Suprapubic skin (tissue), 4 donors: ENCODE measurements around the gene APOBEC3A. TPM values are rescaled to one million over a fixed set of nuclear protein-coding genes. Genes with fewer than 3 reads are reported as not detected.

ENCODE experiments used
- DNase-seq, 2 donors: peaks; one replicate each; pipeline ENCODE4 v3.0.0-alpha.2; 2019; ENCODE audit warnings: low spot score in 2 of 2
- H3K27ac ChIP-seq: fragments of 200-600 bp; sonication (generic); one replicate; pipeline ENCODE4 v1.5.1; 2019
- H3K27me3 ChIP-seq: fragments of 200-600 bp; sonication (generic); one replicate; pipeline ENCODE4 v1.5.1; 2019
- H3K36me3 ChIP-seq: fragments of 200-600 bp; sonication (generic); one replicate; pipeline ENCODE4 v1.5.1; 2019
- H3K4me1 ChIP-seq: fragments of 200-600 bp; sonication (generic); one replicate; pipeline ENCODE4 v1.5.1; 2019
- H3K4me3 ChIP-seq: fragments of 200-600 bp; sonication (generic); one replicate; pipeline ENCODE4 v1.5.1; 2019; ENCODE audit warnings: mild to moderate bottlenecking
- H3K9me3 ChIP-seq: fragments of 200-600 bp; sonication (generic); one replicate; pipeline ENCODE4 v1.5.1; 2019
- CTCF ChIP-seq, 2 donors: fragments of 200-600 bp in 1 of 2; fragments of 450-650 bp in 1 of 2; sonication (generic) in 1 of 2; IDR thresholded peaks; one replicate each; pipeline ENCODE4 v1.5.1; 2016 to 2019; ENCODE audit warnings: antibody characterized with exemption in 2 of 2, mild to moderate bottlenecking in 1 of 2, moderate library complexity in 1 of 2
- EP300 ChIP-seq: sonication (generic); formaldehyde crosslinking; IDR thresholded peaks from one replicate; pipeline ENCODE4 v1.6.1; 2017; ENCODE audit warnings: antibody characterized with exemption
- POLR2A ChIP-seq, 2 donors: fragments of 450-650 bp; IDR thresholded peaks; one replicate each; pipeline ENCODE4 v1.6.1; 2017; ENCODE audit warnings: antibody characterized with exemption in 2 of 2, mild to moderate bottlenecking in 2 of 2, moderate library complexity in 2 of 2
- POLR2AphosphoS5 ChIP-seq, 3 donors: sonication (generic); formaldehyde crosslinking; IDR thresholded peaks; one replicate each; pipeline ENCODE4 v1.6.1; 2017; ENCODE audit warnings: antibody characterized with exemption in 3 of 3
- WGBS: methylation state at CpG from one replicate; pipeline ENCODE4 v1.1.5; 2018; 5-methylcytosine and 5-hydroxymethylcytosine counted together
- total RNA-seq, 4 donors: library from RNA; depleted of rRNA; stranded (reverse); fragments of >200 nt; gene quantifications; one replicate each; pipeline ENCODE4 v1.1.0, GENCODE V29; 2016

Gene APOBEC3A
- total RNA-seq, 4 donors from 2014 or later: 2.1 TPM; not detected in 3

- no peaks in the 10 kb centered on the region for H3K36me3 ChIP-seq
- peaks cover 7% of the 10 kb centered on the region for H3K4me1 ChIP-seq
- 91% methylated on average over 12 of the region's 12 CpGs for WGBS
- no peak overlapping the region for H3K27ac ChIP-seq
- H3K4me3 ChIP-seq: no peak overlapping the region
- H3K27me3 ChIP-seq: peaks cover 21% of the 10 kb centered on the region
- H3K9me3 ChIP-seq: no peaks in the 10 kb centered on the region
- DNase-seq: no peak
- TF ChIP-seq POLR2AphosphoS5 (IDR thresholded peaks at IDR 0.05) (no peak), CTCF (IDR thresholded peaks at IDR 0.05) (no peak), EP300 (no peak), POLR2A (IDR thresholded peaks at IDR 0.05) (no peak)
Observed at GRCh38 chr22:38937541-38937940, 19.9 kb upstream of the APOBEC3A start.

GRCh38 chr22:38938221-38938620 lies 19.2 kb upstream of the APOBEC3A start:
- H3K4me1 ChIP-seq: peaks cover 7% of the 10 kb centered on the region
- 86% methylated on average over 11 of the region's 11 CpGs for WGBS
- H3K9me3 ChIP-seq: no peaks in the 10 kb centered on the region
- no peak overlapping the region for H3K27ac ChIP-seq
- peaks cover 27% of the 10 kb centered on the region for H3K27me3 ChIP-seq
- no peak for TF ChIP-seq POLR2A (IDR thresholded peaks at IDR 0.05)
- no peak for TF ChIP-seq EP300
- no peak for TF ChIP-seq POLR2AphosphoS5 (IDR thresholded peaks at IDR 0.05)
- no peak for TF ChIP-seq CTCF (IDR thresholded peaks at IDR 0.05)
- no peak for DNase-seq
- no peaks in the 10 kb centered on the region for H3K36me3 ChIP-seq
- H3K4me3 ChIP-seq: no peak overlapping the region

GRCh38 chr22:38938925-38939324 lies 18.5 kb upstream of the APOBEC3A start:
- Histone ChIP-seq H3K4me3 (no peak overlapping the region), H3K27me3 (peaks cover 34% of the 10 kb centered on the region), H3K4me1 (peaks cover 7% of the 10 kb centered on the region), H3K27ac (no peak overlapping the region), H3K36me3 (no peaks in the 10 kb centered on the region), H3K9me3 (no peaks in the 10 kb centered on the region)
- 69% methylated on average over 7 of the region's 7 CpGs for WGBS
- DNase-seq: peak in 1 of 2 donors; percentile 58
- TF ChIP-seq CTCF (IDR thresholded peaks at IDR 0.05) (no peak), POLR2AphosphoS5 (IDR thresholded peaks at IDR 0.05) (no peak), POLR2A (IDR thresholded peaks at IDR 0.05) (no peak), EP300 (no peak)

GRCh38 chr22:38940811-38941384 lies 16.5 kb upstream of the APOBEC3A start:
- Histone ChIP-seq H3K27ac (no peak overlapping the region), H3K9me3 (no peaks in the 10 kb centered on the region), H3K4me1 (peaks cover 4% of the 10 kb centered on the region), H3K36me3 (no peaks in the 10 kb centered on the region), H3K27me3 (peaks cover 47% of the 10 kb centered on the region), H3K4me3 (no peak overlapping the region)
- 93% methylated on average over 6 of the region's 6 CpGs for WGBS
- peak in 1 of 2 donors; percentile 9 for DNase-seq
- TF ChIP-seq EP300: no peak
- no peak for TF ChIP-seq POLR2A (IDR thresholded peaks at IDR 0.05)
- TF ChIP-seq POLR2AphosphoS5 (IDR thresholded peaks at IDR 0.05): no peak
- TF ChIP-seq CTCF (IDR thresholded peaks at IDR 0.05): no peak

- H3K4me1 ChIP-seq: peaks cover 4% of the 10 kb centered on the region
- peaks cover 47% of the 10 kb centered on the region for H3K27me3 ChIP-seq
- no peaks in the 10 kb centered on the region for H3K9me3 ChIP-seq
- no peaks in the 10 kb centered on the region for H3K36me3 ChIP-seq
- no peak overlapping the region for H3K27ac ChIP-seq
- no peak overlapping the region for H3K4me3 ChIP-seq
- peak in 1 of 2 donors; percentile 55 for DNase-seq
- 70% methylated on average over 13 of the region's 13 CpGs for WGBS
- TF ChIP-seq EP300: no peak
Observed at GRCh38 chr22:38941488-38941987, 15.9 kb upstream of the APOBEC3A start.
